ENCODE data around the gene KIAA0825.

Gene KIAA0825

GRCh38 chr5:94432499-94432898 lies 185.9 kb downstream of the KIAA0825 start:
- Histone ChIP-seq H2AFZ (ENCODE audit: low read depth, low read length) (no peak overlapping the region), H3K4me3 (ENCODE audit: low read depth in 1 of 2, low read length in 2 of 2) (no peak overlapping the region), H3K27me3 (ENCODE audit: insufficient read depth, low read length, poor library complexity) (no peaks in the 10 kb centered on the region), H3K9me3 (ENCODE audit: insufficient read depth, low read length, severe bottlenecking) (no peaks in the 10 kb centered on the region), H4K20me1 (ENCODE audit: insufficient read depth, low read length) (no peaks in the 10 kb centered on the region), H3K9ac (ENCODE audit: low read depth, low read length) (no peak overlapping the region), H3K4me1 (ENCODE audit: insufficient read depth, low read length) (no peaks in the 10 kb centered on the region), H3K79me2 (ENCODE audit: insufficient read depth, low read length) (no peaks in the 10 kb centered on the region), H3K27ac (ENCODE audit: low read length) (no peak overlapping the region), H3K4me2 (ENCODE audit: insufficient read depth, low read length) (no peak overlapping the region), H3K36me3 (ENCODE audit: insufficient read depth, low read length) (no peaks in the 10 kb centered on the region)
- DNase-seq (no peak), ATAC-seq (ENCODE audit: insufficient read depth, low read depth) (no peak)
- TF ChIP-seq, protein P1, sequence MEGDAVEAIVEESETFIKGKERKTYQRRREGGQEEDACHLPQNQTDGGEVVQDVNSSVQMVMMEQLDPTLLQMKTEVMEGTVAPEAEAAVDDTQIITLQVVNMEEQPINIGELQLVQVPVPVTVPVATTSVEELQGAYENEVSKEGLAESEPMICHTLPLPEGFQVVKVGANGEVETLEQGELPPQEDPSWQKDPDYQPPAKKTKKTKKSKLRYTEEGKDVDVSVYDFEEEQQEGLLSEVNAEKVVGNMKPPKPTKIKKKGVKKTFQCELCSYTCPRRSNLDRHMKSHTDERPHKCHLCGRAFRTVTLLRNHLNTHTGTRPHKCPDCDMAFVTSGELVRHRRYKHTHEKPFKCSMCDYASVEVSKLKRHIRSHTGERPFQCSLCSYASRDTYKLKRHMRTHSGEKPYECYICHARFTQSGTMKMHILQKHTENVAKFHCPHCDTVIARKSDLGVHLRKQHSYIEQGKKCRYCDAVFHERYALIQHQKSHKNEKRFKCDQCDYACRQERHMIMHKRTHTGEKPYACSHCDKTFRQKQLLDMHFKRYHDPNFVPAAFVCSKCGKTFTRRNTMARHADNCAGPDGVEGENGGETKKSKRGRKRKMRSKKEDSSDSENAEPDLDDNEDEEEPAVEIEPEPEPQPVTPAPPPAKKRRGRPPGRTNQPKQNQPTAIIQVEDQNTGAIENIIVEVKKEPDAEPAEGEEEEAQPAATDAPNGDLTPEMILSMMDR (IDR thresholded peaks at IDR 0.05; ENCODE audit: borderline replicate concordance, extremely low read depth, low read length, poor library complexity, severe bottlenecking), result no peak
- no peak for TF ChIP-seq EZH2 (IDR thresholded peaks at IDR 0.05; ENCODE audit: borderline replicate concordance, low read depth, low read length, severe bottlenecking)

- Histone ChIP-seq H2AFZ (ENCODE audit: low read depth, low read length) (no peak overlapping the region), H3K4me2 (ENCODE audit: insufficient read depth, low read length) (no peak overlapping the region), H3K4me3 (ENCODE audit: low read depth in 1 of 2, low read length in 2 of 2) (no peak overlapping the region), H3K9me3 (ENCODE audit: insufficient read depth, low read length, severe bottlenecking) (no peaks in the 10 kb centered on the region), H3K9ac (ENCODE audit: low read depth, low read length) (no peak overlapping the region), H3K4me1 (ENCODE audit: insufficient read depth, low read length) (no peaks in the 10 kb centered on the region), H3K27me3 (ENCODE audit: insufficient read depth, low read length, poor library complexity) (no peaks in the 10 kb centered on the region), H3K27ac (ENCODE audit: low read length) (no peak overlapping the region), H3K36me3 (ENCODE audit: insufficient read depth, low read length) (no peaks in the 10 kb centered on the region), H4K20me1 (ENCODE audit: insufficient read depth, low read length) (no peaks in the 10 kb centered on the region), H3K79me2 (ENCODE audit: insufficient read depth, low read length) (no peaks in the 10 kb centered on the region)
- TF ChIP-seq, protein P1 (IDR thresholded peaks at IDR 0.05; ENCODE audit: borderline replicate concordance, extremely low read depth, low read length, poor library complexity, severe bottlenecking), result no peak
- no peak for TF ChIP-seq EZH2 (IDR thresholded peaks at IDR 0.05; ENCODE audit: borderline replicate concordance, low read depth, low read length, severe bottlenecking)
- ATAC-seq (ENCODE audit: insufficient read depth, low read depth), result no peak
- no peak for DNase-seq
Measured at GRCh38 chr5:94431696-94432095, 186.7 kb downstream of the KIAA0825 start.

GRCh38 chr5:94429566-94429965 lies 188.8 kb downstream of the KIAA0825 start:
- TF ChIP-seq, protein P1 (IDR thresholded peaks at IDR 0.05; ENCODE audit: borderline replicate concordance, extremely low read depth, low read length, poor library complexity, severe bottlenecking), result no peak
- TF ChIP-seq EZH2 (IDR thresholded peaks at IDR 0.05; ENCODE audit: borderline replicate concordance, low read depth, low read length, severe bottlenecking), result no peak
- H3K27ac ChIP-seq (ENCODE audit: low read length), result no peak overlapping the region
- no peaks in the 10 kb centered on the region for H3K4me1 ChIP-seq (ENCODE audit: insufficient read depth, low read length)
- H3K9ac ChIP-seq (ENCODE audit: low read depth, low read length), result no peak overlapping the region
- ATAC-seq (ENCODE audit: insufficient read depth, low read depth), result no peak
- H2AFZ ChIP-seq (ENCODE audit: low read depth, low read length), result no peak overlapping the region
- no peaks in the 10 kb centered on the region for H3K27me3 ChIP-seq (ENCODE audit: insufficient read depth, low read length, poor library complexity)
- H3K4me2 ChIP-seq (ENCODE audit: insufficient read depth, low read length), result no peak overlapping the region
- H3K9me3 ChIP-seq (ENCODE audit: insufficient read depth, low read length, severe bottlenecking), result no peaks in the 10 kb centered on the region
- H3K4me3 ChIP-seq (ENCODE audit: low read depth in 1 of 2, low read length in 2 of 2), result no peak overlapping the region
- no peak for DNase-seq
- H3K36me3 ChIP-seq (ENCODE audit: insufficient read depth, low read length), result no peaks in the 10 kb centered on the region
- H4K20me1 ChIP-seq (ENCODE audit: insufficient read depth, low read length), result no peaks in the 10 kb centered on the region
- no peaks in the 10 kb centered on the region for H3K79me2 ChIP-seq (ENCODE audit: insufficient read depth, low read length)

- H3K27me3 ChIP-seq (ENCODE audit: insufficient read depth, low read length, poor library complexity), result no peaks in the 10 kb centered on the region
- no peak for ATAC-seq (ENCODE audit: insufficient read depth, low read depth)
- no peaks in the 10 kb centered on the region for H3K36me3 ChIP-seq (ENCODE audit: insufficient read depth, low read length)
- DNase-seq, result no peak
- no peaks in the 10 kb centered on the region for H3K4me1 ChIP-seq (ENCODE audit: insufficient read depth, low read length)
- no peak overlapping the region for H3K27ac ChIP-seq (ENCODE audit: low read length)
- H3K4me2 ChIP-seq (ENCODE audit: insufficient read depth, low read length), result no peak overlapping the region
- no peak overlapping the region for H3K4me3 ChIP-seq (ENCODE audit: low read depth in 1 of 2, low read length in 2 of 2)
- H3K79me2 ChIP-seq (ENCODE audit: insufficient read depth, low read length), result no peaks in the 10 kb centered on the region
- H2AFZ ChIP-seq (ENCODE audit: low read depth, low read length), result no peak overlapping the region
- no peak for TF ChIP-seq EZH2 (IDR thresholded peaks at IDR 0.05; ENCODE audit: borderline replicate concordance, low read depth, low read length, severe bottlenecking)
- TF ChIP-seq, protein P1 (IDR thresholded peaks at IDR 0.05; ENCODE audit: borderline replicate concordance, extremely low read depth, low read length, poor library complexity, severe bottlenecking), result no peak
- H3K9ac ChIP-seq (ENCODE audit: low read depth, low read length), result no peak overlapping the region
- H3K9me3 ChIP-seq (ENCODE audit: insufficient read depth, low read length, severe bottlenecking), result no peaks in the 10 kb centered on the region
- H4K20me1 ChIP-seq (ENCODE audit: insufficient read depth, low read length), result no peaks in the 10 kb centered on the region
Measured at GRCh38 chr5:94425396-94425795, 193.0 kb downstream of the KIAA0825 start.
